HG03378 (cell line): Measurements from ENCODE around the gene UBTF.
"Not testable (repeated sequence)": the region's sequence is repeated elsewhere in the genome, so short reads cannot be mapped to it uniquely, and the experiment has no call there.

Source experiments
- ATAC-seq: cut with Tn5 transposase; IDR thresholded peaks from one replicate; pipeline ENCODE4 v1.9.1; 2021; ENCODE audit warnings: mild to moderate bottlenecking, moderate library complexity; ENCODE audit not compliant: unreplicated experiment

UBTF gene

GRCh38 chr17:44247440-44247841 lies 28.0 kb upstream of the UBTF start:
- no peak for ATAC-seq

DNA sequence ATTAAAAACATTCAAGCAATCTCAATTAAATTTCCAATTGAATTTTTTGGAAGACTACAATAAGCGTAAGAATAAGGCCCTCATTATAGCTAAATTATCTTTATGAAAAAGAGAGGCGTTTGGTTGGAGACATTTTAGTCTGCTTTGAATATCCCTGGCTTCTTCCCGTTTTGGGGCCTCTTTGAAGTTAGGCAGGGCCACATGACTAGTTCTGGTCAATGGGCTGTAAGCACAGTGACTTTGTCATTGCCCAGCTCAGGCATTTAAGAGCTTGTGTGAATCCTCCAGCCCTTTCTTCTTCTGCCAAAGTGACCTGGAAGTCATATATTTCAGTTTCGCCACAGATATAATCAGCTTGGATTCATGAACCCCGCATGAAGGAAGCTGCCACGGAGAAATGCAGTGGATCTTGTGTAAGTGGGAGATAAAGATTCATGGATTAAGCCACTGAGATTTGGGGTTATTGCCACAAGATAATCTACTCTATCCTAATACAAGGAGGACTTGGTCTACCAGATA lies 21.7 kb upstream of the UBTF start:
- ATAC-seq, result no peak

- ATAC-seq, result not testable (repeated sequence)
These were observed 18.4 kb upstream of the UBTF start for GRCh38 chr17:44237886-44238285.

GRCh38 chr17:44236444-44236991 lies 17.0 kb upstream of the UBTF start:
- ATAC-seq, result no peak

- ATAC-seq, result no peak
These were observed 16.1 kb upstream of the UBTF start for GRCh38 chr17:44235583-44235936.

- ATAC-seq, result no peak
These were observed 14.1 kb upstream of the UBTF start for GRCh38 chr17:44233582-44233981.

- ATAC-seq, result no peak
These were observed 12.6 kb upstream of the UBTF start for GRCh38 chr17:44232061-44232460.

DNA sequence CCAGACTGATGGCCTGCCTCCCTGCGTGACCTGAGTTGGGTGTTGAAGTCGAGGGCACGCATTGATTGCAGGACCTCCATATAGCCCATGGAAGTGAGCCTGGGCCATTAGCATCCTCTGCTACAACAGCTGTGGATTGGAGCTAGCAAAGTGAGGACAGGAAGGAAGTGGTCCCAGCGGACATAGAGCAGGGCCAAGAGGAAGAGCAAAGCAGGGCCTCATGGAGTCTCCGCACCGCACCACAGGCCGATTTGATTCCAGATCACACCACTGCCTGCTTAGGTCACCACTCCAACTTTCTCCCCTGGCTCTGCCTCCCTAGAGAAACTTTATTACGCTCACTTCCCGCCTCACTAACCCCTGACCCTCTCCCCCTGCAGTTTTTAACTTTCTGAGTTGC lies 10.7 kb upstream of the UBTF start:
- no peak for ATAC-seq

- no peak for ATAC-seq
These were observed 9.6 kb upstream of the UBTF start for GRCh38 chr17:44229090-44229489.

GRCh38 chr17:44223541-44224071 lies 4.1 kb upstream of the UBTF start:
- no peak for ATAC-seq

DNA sequence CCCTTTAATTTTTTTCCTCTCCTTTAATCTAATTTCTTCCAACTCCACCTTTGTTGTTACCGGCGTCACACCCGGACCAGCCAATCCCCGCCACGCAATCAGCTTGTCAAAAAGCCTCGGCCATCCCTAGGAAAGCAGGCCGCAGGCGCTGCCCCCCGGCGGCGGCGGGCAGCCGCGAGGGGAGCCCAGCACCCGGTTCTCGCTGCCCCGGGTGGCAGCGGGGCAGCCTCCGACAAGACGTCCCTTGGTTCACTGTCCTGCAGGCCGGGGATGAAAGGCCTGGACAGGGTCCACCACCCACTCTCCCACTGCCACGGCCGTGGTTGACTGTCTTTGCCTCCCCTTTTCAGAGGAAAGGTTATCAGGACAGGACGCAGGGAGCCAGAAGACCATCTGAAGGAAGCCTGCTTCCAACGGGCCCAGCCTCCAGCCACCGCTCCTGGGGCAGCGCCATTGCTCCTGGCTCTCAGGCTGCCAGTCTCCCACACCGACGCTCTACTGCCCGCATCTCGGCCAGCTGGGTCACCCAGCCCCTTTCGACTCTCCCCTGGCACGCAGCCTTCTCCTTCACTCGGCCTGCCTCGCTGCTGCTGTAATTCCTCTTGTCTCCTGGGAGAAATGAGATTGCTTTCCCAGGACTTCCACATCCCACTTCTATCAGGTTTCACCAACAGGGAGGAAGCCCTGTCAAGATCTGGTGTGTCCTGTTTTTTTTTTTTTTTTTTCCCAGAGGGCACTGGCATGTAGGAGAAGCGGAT lies 2.8 kb upstream of the UBTF start:
- ATAC-seq, result no peak

DNA sequence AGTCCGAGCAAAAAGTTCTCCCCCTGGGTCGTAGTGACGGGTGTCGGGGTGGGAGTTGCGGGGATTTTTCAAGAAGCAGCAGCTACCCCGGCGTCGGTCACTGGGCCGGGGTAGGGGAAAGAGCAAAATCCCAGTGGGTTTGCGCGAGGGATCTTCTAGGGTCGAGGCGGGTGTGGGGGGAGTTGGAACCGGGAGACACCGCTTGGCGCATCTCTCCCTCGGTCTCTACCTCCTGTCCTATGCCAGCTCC lies 2.3 kb upstream of the UBTF start:
- ATAC-seq, result no peak

- ATAC-seq, result no peak
These were observed 1.8 kb upstream of the UBTF start for GRCh38 chr17:44221084-44221861.

- ATAC-seq, result no peak
These were observed 973 bp upstream of the UBTF start for GRCh38 chr17:44220213-44221083.

GRCh38 chr17:44219108-44219615 lies 313 bp downstream of the UBTF start:
- no peak for ATAC-seq

- no peak for ATAC-seq
These were observed 949 bp downstream of the UBTF start for GRCh38 chr17:44218344-44219107.

DNA sequence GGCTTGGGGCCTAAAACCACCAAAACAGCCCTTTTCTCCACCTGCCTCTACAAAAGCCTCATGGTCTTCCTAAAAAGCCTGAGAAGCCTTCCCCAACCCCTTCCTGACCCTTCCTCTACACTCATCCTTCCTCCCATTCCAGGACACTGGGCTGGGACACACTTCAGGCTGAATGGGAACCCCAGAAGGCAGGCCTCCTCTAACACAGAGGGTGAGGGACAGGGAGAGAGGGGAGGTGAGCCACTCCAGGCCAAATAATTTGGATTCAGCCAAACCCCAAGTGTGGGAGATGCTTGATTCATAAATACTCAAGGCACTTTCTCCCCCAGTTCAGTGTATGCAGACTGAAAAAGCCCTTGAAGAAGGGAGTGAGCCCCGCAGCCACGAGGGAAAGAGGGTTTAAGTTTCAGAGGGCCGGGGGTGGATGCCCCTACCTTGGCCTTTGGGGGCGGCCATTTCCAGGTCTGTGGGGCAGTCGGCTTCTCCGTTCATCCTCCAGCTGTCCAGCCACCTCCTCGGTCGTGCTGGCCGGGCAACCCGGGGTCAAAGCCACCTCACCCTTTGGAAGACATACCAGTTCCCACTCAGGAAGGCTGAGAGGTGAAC lies 1.6 kb downstream of the UBTF start:
- ATAC-seq, result no peak

- no peak for ATAC-seq
These were observed 2.8 kb downstream of the UBTF start for GRCh38 chr17:44216694-44217093.

DNA sequence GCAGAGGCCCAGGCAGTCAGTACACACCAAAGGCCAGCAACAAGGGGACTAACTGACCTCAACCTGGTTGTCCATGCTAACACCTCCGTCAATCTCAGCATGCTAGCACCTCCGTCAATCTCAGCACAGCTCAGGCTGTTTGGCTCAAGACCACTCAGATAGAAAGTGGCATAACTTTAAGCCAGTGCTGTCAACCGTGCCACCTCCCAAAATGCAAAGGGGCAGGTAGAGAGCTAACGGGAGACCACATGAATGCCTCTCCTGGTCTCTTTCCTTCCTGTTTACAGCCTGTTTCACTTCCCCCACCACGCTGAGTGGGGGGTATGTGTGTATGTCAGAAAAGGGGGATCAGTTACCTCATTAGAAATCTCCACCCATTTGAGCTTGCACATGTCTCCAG lies 3.3 kb downstream of the UBTF start:
- ATAC-seq, result no peak

DNA sequence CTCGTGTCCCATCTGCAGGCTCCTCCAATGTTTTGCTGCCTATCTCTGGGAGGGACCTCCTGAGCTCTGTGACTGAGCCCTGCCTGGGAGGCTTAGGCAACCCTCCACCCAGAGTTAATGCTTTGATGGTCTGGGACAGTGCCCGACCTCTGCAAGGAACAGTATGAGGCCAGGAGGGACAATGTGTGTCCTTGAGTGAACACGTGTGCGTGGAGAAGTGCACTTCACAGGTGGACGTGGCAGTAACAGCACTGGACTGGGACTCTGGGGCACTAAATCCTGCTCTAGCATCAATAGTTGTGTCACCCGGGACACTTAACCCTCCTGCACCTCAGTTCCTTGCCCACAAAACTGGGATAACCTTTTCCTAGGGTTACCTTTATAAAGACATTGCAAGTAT lies 4.6 kb downstream of the UBTF start:
- no peak for ATAC-seq
